AG09309 (cell line): ENCODE data around the gene NLRP12.
A peak's percentile ranks its signal among the peaks of the same experiment; 100 is the strongest.

Source experiments
- DNase-seq: peaks from one replicate; pipeline ENCODE4 v3.0.0-alpha.2; 2010; ENCODE audit warnings: low read depth
- H3K4me3 ChIP-seq: 2 replicates; pipeline ENCODE4 v1.5.1; 2011; ENCODE audit warnings: mild to moderate bottlenecking, low read depth, low read length, moderate library complexity; ENCODE audit not compliant: control insufficient read depth
- CTCF ChIP-seq: IDR thresholded peaks from 2 replicates; pipeline ENCODE4 v1.5.1; 2011; ENCODE audit warnings: mild to moderate bottlenecking, low read depth, low read length, inconsistent platforms; ENCODE audit not compliant: insufficient read depth, control insufficient read depth; ENCODE audit errors: missing control alignments

NLRP12 gene

DNA sequence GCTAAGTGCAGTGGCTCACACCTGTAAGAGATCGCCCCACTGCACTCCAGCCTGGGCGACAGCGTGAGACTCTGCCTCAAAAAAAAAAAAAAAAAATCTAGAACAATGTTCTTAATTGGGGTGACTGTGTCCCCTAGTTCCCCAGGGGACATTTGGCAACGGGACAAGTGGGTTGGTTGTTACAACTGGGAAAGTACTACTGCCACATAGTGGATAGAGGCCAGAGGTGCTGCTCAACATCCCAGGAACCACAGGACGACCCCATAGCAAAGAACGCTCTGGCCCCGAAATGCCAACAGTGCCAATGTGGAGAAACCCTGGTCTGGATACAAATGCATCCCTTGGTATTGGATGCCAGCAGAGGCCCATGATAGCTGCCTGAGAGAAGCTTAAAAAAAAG is 11.8 kb downstream of the NLRP12 start:
- H3K4me3 ChIP-seq, result no peak overlapping the region
- peak; percentile 7 for TF ChIP-seq CTCF
- no peak for DNase-seq

- no peak for DNase-seq
- TF ChIP-seq CTCF, result no peak
- no peak overlapping the region for H3K4me3 ChIP-seq
Observed at GRCh38 chr19:53810891-53811290, 13.2 kb downstream of the NLRP12 start.

GRCh38 chr19:53810187-53810546 is 13.9 kb downstream of the NLRP12 start:
- no peak for DNase-seq
- H3K4me3 ChIP-seq, result no peak overlapping the region
- no peak for TF ChIP-seq CTCF

DNA sequence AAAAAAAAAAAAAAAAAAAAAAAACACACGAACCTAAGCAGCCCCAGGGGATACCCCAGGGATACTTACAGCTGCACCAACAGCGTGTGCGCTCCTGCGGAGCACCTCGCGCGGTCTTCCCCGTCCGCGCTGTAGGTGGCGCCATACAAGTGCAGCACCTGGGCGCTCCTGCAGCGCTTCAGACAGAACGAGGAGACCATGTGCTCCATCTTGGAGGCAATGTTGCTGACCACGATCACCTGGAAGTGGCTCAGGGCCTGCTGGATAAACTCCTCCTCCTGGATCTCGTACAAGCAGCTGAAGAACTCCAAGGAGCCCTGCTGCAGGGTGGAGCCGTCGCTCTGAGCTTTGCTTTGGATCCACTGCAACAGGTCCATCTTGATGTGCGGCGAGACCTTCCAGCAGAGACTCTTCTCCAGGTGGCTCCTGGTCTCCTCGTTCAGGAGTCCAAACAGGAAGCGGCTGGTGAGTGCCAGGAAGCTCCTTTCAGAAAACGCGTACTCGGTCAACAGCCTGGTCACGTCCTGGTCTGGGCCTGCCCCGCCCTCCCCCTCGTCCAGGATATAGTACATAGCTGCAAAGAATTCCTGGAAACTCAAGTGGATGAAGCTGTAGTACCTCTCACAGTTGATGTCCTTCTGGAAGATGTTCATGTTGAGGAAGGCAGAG is 14.5 kb downstream of the NLRP12 start:
- no peak overlapping the region for H3K4me3 ChIP-seq
- TF ChIP-seq CTCF, result peak; percentile 22
- DNase-seq, result no peak

- peak; percentile 71 for TF ChIP-seq CTCF
- no peak for DNase-seq
- no peak overlapping the region for H3K4me3 ChIP-seq
Observed at GRCh38 chr19:53808710-53809125, 15.4 kb downstream of the NLRP12 start.

DNA sequence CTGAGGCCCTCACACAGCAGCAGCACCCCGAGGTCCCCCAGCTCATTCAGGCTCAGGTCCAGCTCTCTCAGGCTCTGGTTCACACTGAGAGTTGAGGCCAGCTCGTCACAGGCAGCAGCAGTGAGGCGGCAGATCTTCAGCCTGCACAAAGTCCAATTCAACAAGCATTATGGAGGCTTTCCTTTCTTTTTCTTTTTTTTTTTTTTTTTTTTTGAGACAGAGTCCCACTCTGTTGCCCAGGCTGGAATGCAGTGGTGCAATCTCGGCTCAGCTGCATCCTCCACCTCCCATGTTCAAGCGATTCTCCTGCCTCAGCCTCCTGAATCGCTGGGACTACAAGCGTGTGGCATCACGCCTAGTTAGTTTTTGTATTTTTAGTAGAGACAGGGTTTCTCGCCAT is 22.9 kb downstream of the NLRP12 start:
- no peak for DNase-seq
- TF ChIP-seq CTCF, result no peak
- H3K4me3 ChIP-seq, result no peak overlapping the region

DNA sequence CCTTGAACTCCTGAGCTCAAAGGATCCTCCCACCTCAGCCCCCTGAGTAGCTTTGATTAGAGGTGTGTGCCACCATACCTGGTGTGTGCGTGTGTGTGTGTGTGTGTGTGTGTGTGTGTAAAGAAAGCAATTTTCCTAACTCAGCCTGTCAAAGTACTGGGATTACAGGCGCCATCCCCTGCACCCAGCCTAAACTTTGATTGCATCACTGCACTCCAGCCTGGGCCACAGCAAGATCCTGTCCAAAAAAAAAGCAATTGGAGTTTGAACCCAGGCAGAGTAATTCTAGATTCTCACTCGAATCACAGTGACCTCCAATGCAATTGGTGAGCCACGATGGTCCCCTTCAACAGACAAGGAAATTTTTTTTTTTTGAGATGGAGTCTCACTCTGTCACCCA is 29.1 kb downstream of the NLRP12 start:
- no peak for DNase-seq
- no peak for TF ChIP-seq CTCF
- no peak overlapping the region for H3K4me3 ChIP-seq
